T-helper 17 cell (primary cell): ENCODE results near the gene MUSTN1. TPM values are rescaled to one million over a fixed set of nuclear protein-coding genes. Genes with fewer than 3 reads are reported as not detected.

ENCODE experiments used
- ATAC-seq: fragments of 150-1000 bp; cut with Tn5 transposase; 2 replicates; pipeline ENCODE4 v1.10.0; 2021; ENCODE audit warnings: mild to moderate bottlenecking, moderate library complexity
- DNase-seq, 3 donors: peaks; one replicate each; pipeline versions ENCODE4 v3.0.0 to v3.0.0-alpha.2; 2020 to 2021
- H3K9me3 ChIP-seq: one replicate; pipeline ENCODE4 v1.7.0; 2013; ENCODE audit warnings: low read length, mild to moderate bottlenecking; ENCODE audit not compliant: control insufficient read depth, poor library complexity, severe bottlenecking
- H3K27ac Mint-ChIP-seq: one replicate; pipeline ENCODE4 v1.8.0; 2022; ENCODE audit warnings: mild to moderate bottlenecking, moderate library complexity, mixed read lengths
- H3K27me3 Mint-ChIP-seq: one replicate; pipeline ENCODE4 v1.8.0; 2022; ENCODE audit warnings: mixed read lengths
- H3K36me3 Mint-ChIP-seq: one replicate; pipeline ENCODE4 v1.8.0; 2022; ENCODE audit warnings: low read depth, mixed read lengths
- H3K4me1 Mint-ChIP-seq: one replicate; pipeline ENCODE4 v1.8.0; 2022; ENCODE audit warnings: mild to moderate bottlenecking, mixed read lengths
- H3K4me3 Mint-ChIP-seq: one replicate; pipeline ENCODE4 v1.8.0; 2022; ENCODE audit warnings: mild to moderate bottlenecking, moderate library complexity, mixed read lengths
- total RNA-seq, 4 donors: library from RNA in 2 of 4; stranded (reverse) in 2 of 4; gene quantifications; one replicate each; pipeline ENCODE4 v1.2.3 and lab custom pipeline; 2022 to 2026

MUSTN1 gene
- total RNA-seq, 2 donors from 2014 or later, result 12.3 to 16.0 TPM

DNA sequence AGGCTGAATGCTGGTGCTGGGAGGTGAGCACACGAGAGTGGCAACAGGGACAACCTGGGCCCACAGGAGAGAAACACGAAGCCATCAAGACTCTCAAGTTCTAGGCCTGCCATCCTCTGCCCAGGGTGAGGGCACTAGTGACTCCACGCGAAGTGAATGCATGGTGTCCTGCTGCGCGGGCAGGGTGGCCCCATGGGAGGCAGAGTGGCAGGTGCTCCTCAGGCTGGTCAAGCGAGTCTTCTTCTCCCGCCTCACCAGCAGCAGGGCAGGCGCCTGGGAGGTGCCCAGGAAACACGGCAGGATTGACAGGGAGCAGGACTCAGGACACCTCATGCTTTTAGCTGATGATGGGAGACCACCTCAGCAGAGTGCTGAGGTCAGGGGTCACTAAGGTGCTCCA is 35.7 kb upstream of the MUSTN1 start:
- DNase-seq (no peak), ATAC-seq (no peak)
- H3K9me3 ChIP-seq, result no peaks in the 10 kb centered on the region
- Mint-ChIP-seq H3K4me3 (no peak overlapping the region), H3K27me3 (no peaks in the 10 kb centered on the region), H3K27ac (peak overlapping the region; percentile 67), H3K36me3 (peaks cover 6% of the 10 kb centered on the region), H3K4me1 (peaks cover 30% of the 10 kb centered on the region)

- H3K36me3 Mint-ChIP-seq, result peaks cover 3% of the 10 kb centered on the region
Measured at GRCh38 chr3:52866427-52866826, 31.6 kb upstream of the MUSTN1 start.

GRCh38 chr3:52865994-52866393 is 31.2 kb upstream of the MUSTN1 start:
- H3K9me3 ChIP-seq, result no peaks in the 10 kb centered on the region
- Mint-ChIP-seq H3K4me3 (no peak overlapping the region), H3K27me3 (no peaks in the 10 kb centered on the region), H3K27ac (no peak overlapping the region), H3K36me3 (peaks cover 3% of the 10 kb centered on the region), H3K4me1 (peaks cover 18% of the 10 kb centered on the region)
- ATAC-seq, result no peak
- DNase-seq, result no peak

More at GRCh38 chr3:52866427-52866826, 31.6 kb upstream of the MUSTN1 start:
- no peaks in the 10 kb centered on the region for H3K9me3 ChIP-seq
- DNase-seq (no peak), ATAC-seq (no peak)
- H3K4me1 Mint-ChIP-seq, result peaks cover 19% of the 10 kb centered on the region
- no peak overlapping the region for H3K27ac Mint-ChIP-seq
- H3K4me3 Mint-ChIP-seq, result no peak overlapping the region
- H3K27me3 Mint-ChIP-seq, result no peaks in the 10 kb centered on the region

GRCh38 chr3:52860424-52860768 is 25.6 kb upstream of the MUSTN1 start:
- no peak for DNase-seq
- Mint-ChIP-seq H3K27ac (no peak overlapping the region), H3K27me3 (no peaks in the 10 kb centered on the region), H3K4me3 (no peak overlapping the region), H3K36me3 (peaks cover 7% of the 10 kb centered on the region), H3K4me1 (peaks cover 32% of the 10 kb centered on the region)
- no peaks in the 10 kb centered on the region for H3K9me3 ChIP-seq
- ATAC-seq, result no peak

GRCh38 chr3:52859686-52860423 is 25.0 kb upstream of the MUSTN1 start:
- DNase-seq (no peak), ATAC-seq (no peak)
- no peak overlapping the region for H3K4me3 Mint-ChIP-seq
- H3K27ac Mint-ChIP-seq, result no peak overlapping the region
- H3K36me3 Mint-ChIP-seq, result peaks cover 7% of the 10 kb centered on the region
- no peaks in the 10 kb centered on the region for H3K9me3 ChIP-seq
- H3K4me1 Mint-ChIP-seq, result peaks cover 32% of the 10 kb centered on the region
- no peaks in the 10 kb centered on the region for H3K27me3 Mint-ChIP-seq

GRCh38 chr3:52857864-52858263 is 23.0 kb upstream of the MUSTN1 start:
- Mint-ChIP-seq H3K4me1 (peaks cover 32% of the 10 kb centered on the region), H3K36me3 (peaks cover 7% of the 10 kb centered on the region), H3K4me3 (no peak overlapping the region), H3K27me3 (no peaks in the 10 kb centered on the region), H3K27ac (peak overlapping the region; percentile 19)
- ATAC-seq (no peak), DNase-seq (no peak)
- no peaks in the 10 kb centered on the region for H3K9me3 ChIP-seq

GRCh38 chr3:52857133-52857532 is 22.3 kb upstream of the MUSTN1 start:
- no peak for ATAC-seq
- Mint-ChIP-seq H3K36me3 (peaks cover 7% of the 10 kb centered on the region), H3K27ac (peak overlapping the region; percentile 37), H3K4me3 (no peak overlapping the region), H3K4me1 (peaks cover 27% of the 10 kb centered on the region), H3K27me3 (no peaks in the 10 kb centered on the region)
- DNase-seq, result no peak
- no peaks in the 10 kb centered on the region for H3K9me3 ChIP-seq

DNA sequence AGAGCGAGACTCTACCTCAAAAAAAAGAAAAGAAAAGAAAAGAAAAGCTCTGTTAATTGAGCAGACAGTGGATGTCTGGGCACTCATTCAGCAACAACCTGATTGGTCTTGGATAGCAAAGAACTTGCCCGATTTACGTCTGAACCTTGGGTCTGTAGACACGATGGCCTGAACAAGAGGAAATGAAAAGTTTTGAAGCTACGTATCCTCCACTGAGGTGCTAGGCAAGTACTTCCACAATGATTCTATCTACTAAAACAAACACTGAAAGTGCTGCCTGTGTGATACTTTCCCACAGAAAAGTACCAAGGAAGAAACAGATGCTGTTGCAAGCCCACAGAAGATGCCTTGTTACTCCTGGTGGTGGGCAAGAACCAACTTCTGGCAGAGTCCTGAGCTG is 21.8 kb upstream of the MUSTN1 start:
- peak overlapping the region; percentile 37 for H3K27ac Mint-ChIP-seq
- peaks cover 7% of the 10 kb centered on the region for H3K36me3 Mint-ChIP-seq
- H3K27me3 Mint-ChIP-seq, result no peaks in the 10 kb centered on the region
- DNase-seq (no peak), ATAC-seq (no peak)
- no peak overlapping the region for H3K4me3 Mint-ChIP-seq
- peaks cover 22% of the 10 kb centered on the region for H3K4me1 Mint-ChIP-seq
- H3K9me3 ChIP-seq, result no peaks in the 10 kb centered on the region

DNA sequence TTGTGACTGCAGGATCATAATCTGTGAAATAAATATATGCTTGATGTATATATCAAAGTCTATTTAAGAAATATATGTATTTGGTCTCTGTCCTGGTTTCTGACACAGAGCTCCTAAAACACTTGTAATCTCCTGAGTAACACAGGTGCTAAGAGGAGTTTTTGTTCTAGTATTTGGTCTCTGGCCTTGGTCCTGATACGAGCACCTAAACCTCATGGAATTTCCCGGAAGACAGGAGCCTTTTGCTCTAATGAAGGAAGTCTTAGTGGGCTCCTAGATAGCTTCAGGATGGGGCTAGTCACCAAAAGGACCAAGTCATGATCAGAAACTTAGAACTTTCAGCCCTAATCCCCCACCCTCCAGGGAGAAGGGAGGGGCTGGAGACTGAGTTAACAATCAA is 19.2 kb upstream of the MUSTN1 start:
- Mint-ChIP-seq H3K4me1 (peaks cover 12% of the 10 kb centered on the region), H3K27ac (peak overlapping the region; percentile 21)

GRCh38 chr3:52852419-52852818 is 17.6 kb upstream of the MUSTN1 start:
- Mint-ChIP-seq H3K27ac (no peak overlapping the region), H3K27me3 (no peaks in the 10 kb centered on the region), H3K4me3 (no peak overlapping the region), H3K36me3 (peaks cover 6% of the 10 kb centered on the region), H3K4me1 (peaks cover 8% of the 10 kb centered on the region)
- ATAC-seq (no peak), DNase-seq (no peak)
- H3K9me3 ChIP-seq, result no peaks in the 10 kb centered on the region

More for the DNA sequence above, 19.2 kb upstream of the MUSTN1 start:
- DNase-seq (no peak), ATAC-seq (no peak)
- Mint-ChIP-seq H3K36me3 (peaks cover 6% of the 10 kb centered on the region), H3K27me3 (no peaks in the 10 kb centered on the region), H3K4me3 (no peak overlapping the region)
- no peaks in the 10 kb centered on the region for H3K9me3 ChIP-seq

DNA sequence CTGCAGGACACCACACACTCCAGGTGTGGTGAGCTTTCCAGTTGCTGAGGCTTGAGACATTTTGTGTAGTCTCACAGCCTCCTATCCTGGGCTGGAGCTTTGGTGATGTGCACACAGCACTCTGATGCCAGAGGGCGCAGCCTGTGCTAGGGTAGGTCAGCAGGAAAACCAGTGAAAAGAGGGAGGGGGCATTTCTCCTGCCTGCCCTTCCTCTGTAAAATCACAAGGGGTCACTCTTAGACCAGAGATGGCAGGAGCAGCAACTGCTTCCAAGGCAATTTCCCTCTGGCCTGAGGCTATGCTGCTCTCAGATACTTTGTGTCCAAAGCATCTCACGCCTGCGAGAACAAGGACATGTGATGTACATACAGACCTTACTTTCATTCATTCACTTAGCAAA is 16.5 kb upstream of the MUSTN1 start:
- Mint-ChIP-seq H3K27ac (no peak overlapping the region), H3K4me1 (peaks cover 6% of the 10 kb centered on the region), H3K27me3 (no peaks in the 10 kb centered on the region), H3K36me3 (peaks cover 6% of the 10 kb centered on the region), H3K4me3 (no peak overlapping the region)
- DNase-seq (no peak), ATAC-seq (peak; percentile 50)
- H3K9me3 ChIP-seq, result no peaks in the 10 kb centered on the region

GRCh38 chr3:52849656-52850055 is 14.8 kb upstream of the MUSTN1 start:
- Mint-ChIP-seq H3K4me1 (peaks cover under 1% of the 10 kb centered on the region), H3K27ac (no peak overlapping the region), H3K4me3 (no peak overlapping the region), H3K27me3 (no peaks in the 10 kb centered on the region), H3K36me3 (no peaks in the 10 kb centered on the region)
- H3K9me3 ChIP-seq, result no peaks in the 10 kb centered on the region
- DNase-seq (no peak), ATAC-seq (no peak)

DNA sequence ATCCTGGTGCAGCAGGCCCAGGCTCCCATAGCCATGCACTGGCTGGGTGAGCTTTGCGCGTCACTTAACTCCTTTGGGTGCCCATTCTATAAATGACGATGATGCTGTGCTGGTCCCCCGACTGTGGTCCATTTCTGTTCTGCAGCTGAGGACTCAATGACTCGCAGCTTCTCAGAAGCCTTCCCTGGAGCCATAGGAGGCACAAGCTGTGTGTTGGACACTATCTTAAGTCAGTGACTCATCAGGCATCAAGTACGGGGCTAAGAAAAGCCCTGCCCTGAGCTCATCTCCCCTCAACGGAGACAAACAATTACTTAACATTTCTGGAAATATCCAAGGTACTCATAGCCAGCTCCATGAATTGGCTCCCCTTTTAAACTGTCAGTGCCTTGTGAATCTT is 13.8 kb upstream of the MUSTN1 start:
- ATAC-seq (no peak), DNase-seq (no peak)
- Mint-ChIP-seq H3K36me3 (no peaks in the 10 kb centered on the region), H3K4me3 (no peak overlapping the region), H3K27me3 (no peaks in the 10 kb centered on the region), H3K4me1 (peaks cover 2% of the 10 kb centered on the region), H3K27ac (no peak overlapping the region)
- no peaks in the 10 kb centered on the region for H3K9me3 ChIP-seq

DNA sequence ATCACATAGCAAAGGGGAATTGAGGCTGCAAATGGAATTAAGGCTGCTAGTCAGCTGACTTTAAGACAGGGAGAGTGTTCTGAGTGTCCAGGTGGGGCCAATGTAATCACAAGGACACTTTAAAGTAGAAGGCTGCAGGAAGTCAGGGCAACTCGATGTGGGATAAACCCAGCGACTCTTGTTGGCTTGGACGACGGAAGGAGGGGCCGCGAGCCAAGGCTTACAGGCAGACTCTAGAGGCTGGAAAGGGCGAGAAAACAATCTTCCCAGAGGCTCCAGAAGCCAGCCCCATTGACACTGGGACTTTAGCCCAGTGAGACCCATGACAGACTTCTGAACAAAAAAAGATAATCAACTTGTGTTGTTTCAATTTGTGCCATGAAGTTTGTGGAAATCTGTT is 12.9 kb upstream of the MUSTN1 start:
- Mint-ChIP-seq H3K27ac (peak overlapping the region; percentile 27), H3K27me3 (no peaks in the 10 kb centered on the region), H3K4me3 (no peak overlapping the region), H3K36me3 (no peaks in the 10 kb centered on the region), H3K4me1 (peaks cover 2% of the 10 kb centered on the region)
- no peaks in the 10 kb centered on the region for H3K9me3 ChIP-seq
- ATAC-seq, result no peak
- no peak for DNase-seq
